ENCODE data around the gene IWS1. TPM values are rescaled to one million over a fixed set of nuclear protein-coding genes. Genes with fewer than 3 reads are reported as not detected.
"Not testable (repeated sequence)": the region's sequence is repeated elsewhere in the genome, so short reads cannot be mapped to it uniquely, and the experiment has no call there.

IWS1 gene
- total RNA-seq (2014; rRNA removed; shearing (Covaris generic)): 61.1 and 66.8 TPM in 2 replicates

GRCh38 chr2:127526132-127527000 lies at the start of gene IWS1:
TSS of gene IWS1 (minus strand) at chr2:127526489. CDS start at chr2:127526208, 281 bp downstream.
- peaks cover 3% of the 10 kb centered on the region; the same call in 1 of the 2 replicates for H3K4me1 ChIP-seq
- H3K9me3 ChIP-seq (replicated peaks): no peaks in the 10 kb centered on the region; the same call in 1 of the 2 replicates
- H3K4me3 ChIP-seq: peak within 1 kb of the TSS; percentile 93
- peak within 1 kb of the TSS; percentile 86 for H3K27ac ChIP-seq
- peaks cover 21% of the 10 kb centered on the region for H3K36me3 ChIP-seq
- DNase-seq: peak; percentile 96 to 98
- no peaks in the 10 kb centered on the region for H3K27me3 ChIP-seq

DNA sequence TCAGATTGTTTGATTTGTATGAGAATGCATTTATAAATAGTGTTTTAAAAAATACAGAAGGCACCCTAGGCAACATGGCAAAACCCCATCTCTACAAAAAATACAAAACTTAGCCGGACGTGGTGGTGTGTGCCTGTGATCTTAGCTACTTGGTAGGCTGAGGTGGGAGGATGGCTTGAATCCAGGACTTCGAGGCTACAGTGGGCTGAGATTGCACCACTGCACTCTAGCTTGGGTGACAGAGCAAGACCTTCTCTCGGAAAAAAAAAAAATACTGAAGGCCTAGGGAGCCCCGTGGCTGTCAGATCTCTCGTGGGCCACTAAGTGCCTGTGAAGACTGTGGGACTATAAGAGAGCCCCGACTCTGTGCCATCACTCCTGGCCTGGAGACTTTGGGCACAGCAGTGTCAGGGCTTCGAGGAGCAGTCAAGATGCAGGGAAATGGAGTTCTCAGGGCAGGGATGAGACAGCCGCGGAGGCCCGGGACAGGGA lies 49.7 kb upstream of the IWS1 start:
- Histone ChIP-seq H3K36me3 (no peaks in the 10 kb centered on the region), H3K4me1 (peaks cover 11% of the 10 kb centered on the region; the same call in 1 of the 2 replicates), H3K9me3 (replicated peaks) (no peaks in the 10 kb centered on the region), H3K27me3 (peaks cover under 1% of the 10 kb centered on the region; the same call in 1 of the 2 replicates), H3K4me3 (no peak overlapping the region), H3K27ac (no peak overlapping the region)
- DNase-seq: no peak

GRCh38 chr2:127575185-127575765 lies 49.0 kb upstream of the IWS1 start:
- no peak for DNase-seq
- H3K27me3 ChIP-seq: peaks cover 7% of the 10 kb centered on the region; the same call in 1 of the 2 replicates
- no peak overlapping the region for H3K4me3 ChIP-seq
- H3K27ac ChIP-seq: no peak overlapping the region
- peaks cover 11% of the 10 kb centered on the region; the same call in 1 of the 2 replicates for H3K4me1 ChIP-seq
- no peaks in the 10 kb centered on the region for H3K36me3 ChIP-seq
- H3K9me3 ChIP-seq (replicated peaks): no peaks in the 10 kb centered on the region

DNA sequence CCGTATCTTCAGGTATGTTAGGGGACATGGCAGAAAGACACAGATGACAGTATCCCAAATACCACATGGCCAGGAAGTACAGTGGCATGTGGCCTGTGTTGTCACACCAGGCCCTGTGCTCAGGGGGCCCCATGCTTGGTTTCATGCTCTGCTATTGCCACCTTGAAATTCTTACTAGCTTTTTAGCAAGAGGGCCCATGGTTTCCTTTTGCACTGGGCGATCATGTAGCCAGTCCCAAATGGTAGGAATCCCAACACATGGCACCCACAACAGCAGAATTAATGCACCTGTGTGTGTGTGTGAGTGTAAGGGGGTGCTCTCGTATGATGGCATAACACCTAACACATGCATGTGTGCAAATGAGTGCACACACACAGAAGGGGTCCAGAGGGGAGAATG lies 48.4 kb upstream of the IWS1 start:
- Histone ChIP-seq H3K4me3 (no peak overlapping the region), H3K27ac (no peak overlapping the region), H3K9me3 (replicated peaks) (no peaks in the 10 kb centered on the region), H3K36me3 (no peaks in the 10 kb centered on the region), H3K4me1 (peaks cover 11% of the 10 kb centered on the region; the same call in 1 of the 2 replicates), H3K27me3 (peaks cover 10% of the 10 kb centered on the region; the same call in 1 of the 2 replicates)
- no peak for DNase-seq

- Histone ChIP-seq H3K27me3 (peaks cover 10% of the 10 kb centered on the region; the same call in 1 of the 2 replicates), H3K4me3 (no peak overlapping the region), H3K9me3 (replicated peaks) (no peaks in the 10 kb centered on the region), H3K27ac (no peak overlapping the region), H3K4me1 (peaks cover 11% of the 10 kb centered on the region; the same call in 1 of the 2 replicates), H3K36me3 (no peaks in the 10 kb centered on the region)
- no peak for DNase-seq
Observed at GRCh38 chr2:127573771-127574170, 47.5 kb upstream of the IWS1 start.

DNA sequence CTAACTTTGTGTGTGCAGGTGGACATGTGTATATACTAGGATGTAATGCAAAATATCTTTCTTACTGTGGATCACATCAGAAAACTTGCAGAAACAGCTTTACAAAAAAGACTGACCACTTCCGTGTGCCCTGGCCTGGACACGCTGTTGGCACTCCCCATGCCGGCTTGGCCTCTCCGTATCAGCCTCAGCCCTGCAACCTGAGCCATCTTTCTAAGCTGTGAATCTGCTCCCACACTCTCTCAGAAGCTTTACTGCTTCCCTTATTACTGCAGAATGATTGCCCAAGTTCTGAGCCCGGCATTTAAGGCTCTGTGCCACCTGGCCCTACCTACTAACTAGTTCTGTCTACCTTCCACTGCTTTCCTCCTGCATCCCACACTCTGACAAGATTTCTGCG lies 47.0 kb upstream of the IWS1 start:
- no peak overlapping the region for H3K4me3 ChIP-seq
- H3K4me1 ChIP-seq: peaks cover 11% of the 10 kb centered on the region; the same call in 1 of the 2 replicates
- no peaks in the 10 kb centered on the region for H3K9me3 ChIP-seq (replicated peaks)
- no peak overlapping the region for H3K27ac ChIP-seq
- H3K27me3 ChIP-seq: peaks cover 10% of the 10 kb centered on the region; the same call in 1 of the 2 replicates
- DNase-seq: no peak
- no peaks in the 10 kb centered on the region for H3K36me3 ChIP-seq

DNA sequence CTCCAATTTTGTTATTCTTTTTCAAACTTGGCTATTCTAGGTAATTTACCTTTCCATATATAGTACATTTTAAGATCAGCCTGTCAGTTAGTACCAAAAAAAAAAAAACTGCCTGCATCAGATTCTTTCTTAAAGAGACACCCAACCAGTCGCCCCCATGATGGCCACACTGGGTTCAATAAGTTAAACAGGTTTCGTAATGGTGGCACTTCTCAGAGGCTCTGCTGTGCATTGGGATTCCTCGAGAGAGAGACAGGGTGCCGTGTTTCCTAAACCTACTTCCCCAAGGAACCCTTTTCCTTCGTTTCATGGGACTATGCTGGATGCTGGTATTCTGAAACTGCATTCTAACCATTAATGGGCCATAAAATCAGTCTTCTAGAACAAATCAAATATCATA lies 46.6 kb upstream of the IWS1 start:
- DNase-seq: no peak
- peaks cover 11% of the 10 kb centered on the region; the same call in 1 of the 2 replicates for H3K4me1 ChIP-seq

GRCh38 chr2:127572352-127572751 lies 46.1 kb upstream of the IWS1 start:
- H3K27me3 ChIP-seq; H3K9me3 ChIP-seq (replicated peaks); H3K4me3 ChIP-seq; H3K27ac ChIP-seq; DNase-seq; H3K36me3 ChIP-seq: not testable (repeated sequence)
- H3K4me1 ChIP-seq: peaks cover 11% of the 10 kb centered on the region; the same call in 1 of the 2 replicates

More for the DNA sequence above, 46.6 kb upstream of the IWS1 start:
- Histone ChIP-seq H3K36me3 (no peaks in the 10 kb centered on the region), H3K9me3 (replicated peaks) (no peaks in the 10 kb centered on the region), H3K27ac (no peak overlapping the region), H3K4me3 (no peak overlapping the region), H3K27me3 (peaks cover 10% of the 10 kb centered on the region; the same call in 1 of the 2 replicates)

DNA sequence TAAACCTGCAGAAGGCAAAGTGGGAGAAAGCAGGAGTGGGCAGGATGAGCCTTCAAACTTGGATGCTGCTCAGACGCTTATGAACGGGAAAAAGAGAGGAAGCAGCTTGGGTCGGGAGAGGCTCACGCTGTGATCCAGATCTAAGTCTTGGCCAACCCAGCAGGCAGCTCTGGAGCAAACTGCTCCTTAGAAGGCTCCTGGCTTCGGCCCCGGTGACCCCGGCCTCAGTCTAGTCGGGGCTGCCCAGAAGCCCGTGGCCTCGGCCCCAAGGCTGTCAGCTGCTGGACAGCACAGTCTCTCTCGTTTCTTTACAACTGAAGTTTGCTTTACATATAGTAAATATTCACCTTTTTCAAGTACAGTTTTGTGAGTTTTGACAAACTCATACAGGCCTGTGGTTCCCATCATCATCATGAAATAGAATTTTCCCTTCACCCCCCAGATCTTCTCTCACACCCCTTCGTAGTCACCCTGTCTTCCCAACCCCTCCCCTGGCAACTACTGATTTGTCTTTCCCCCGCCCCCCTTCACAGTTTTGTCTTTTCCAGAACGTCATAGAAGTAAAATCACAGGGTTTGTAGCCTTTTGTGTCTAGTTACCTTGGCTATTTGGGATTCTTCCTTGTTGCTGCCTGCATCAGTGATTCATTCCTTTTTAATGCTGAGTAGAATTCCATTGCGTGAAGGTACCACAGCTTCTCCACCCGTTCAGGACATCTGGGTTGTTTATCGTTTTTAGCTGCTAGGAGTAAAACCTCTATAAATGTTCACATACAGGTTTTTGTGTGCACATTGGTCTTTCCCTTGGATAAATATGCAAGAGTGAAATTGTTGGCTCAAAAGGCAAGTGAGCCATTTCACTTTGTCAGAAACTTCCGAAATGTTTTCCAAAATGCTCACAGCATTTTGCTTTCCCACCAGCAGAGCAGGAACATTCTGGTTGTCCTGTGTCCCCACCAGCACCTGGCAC lies 44.3 kb upstream of the IWS1 start:
- peaks cover 10% of the 10 kb centered on the region; the same call in 1 of the 2 replicates for H3K27me3 ChIP-seq
- H3K9me3 ChIP-seq (replicated peaks): no peaks in the 10 kb centered on the region
- no peak for DNase-seq
- no peak overlapping the region for H3K4me3 ChIP-seq
- no peaks in the 10 kb centered on the region for H3K36me3 ChIP-seq
- no peaks in the 10 kb centered on the region for H3K4me1 ChIP-seq
- H3K27ac ChIP-seq: no peak overlapping the region

GRCh38 chr2:127569666-127570065 lies 43.4 kb upstream of the IWS1 start:
- H3K27ac ChIP-seq: no peak overlapping the region
- H3K36me3 ChIP-seq: no peaks in the 10 kb centered on the region
- H3K4me3 ChIP-seq: no peak overlapping the region
- no peaks in the 10 kb centered on the region for H3K4me1 ChIP-seq
- no peaks in the 10 kb centered on the region for H3K9me3 ChIP-seq (replicated peaks)
- peaks cover 10% of the 10 kb centered on the region; the same call in 1 of the 2 replicates for H3K27me3 ChIP-seq
- DNase-seq: no peak

GRCh38 chr2:127568128-127568527 lies 41.8 kb upstream of the IWS1 start:
- H3K9me3 ChIP-seq (replicated peaks): no peaks in the 10 kb centered on the region
- no peak overlapping the region for H3K27ac ChIP-seq
- DNase-seq: no peak
- H3K27me3 ChIP-seq: peaks cover 15% of the 10 kb centered on the region
- H3K4me1 ChIP-seq: no peaks in the 10 kb centered on the region
- H3K4me3 ChIP-seq: no peak overlapping the region
- H3K36me3 ChIP-seq: no peaks in the 10 kb centered on the region

DNA sequence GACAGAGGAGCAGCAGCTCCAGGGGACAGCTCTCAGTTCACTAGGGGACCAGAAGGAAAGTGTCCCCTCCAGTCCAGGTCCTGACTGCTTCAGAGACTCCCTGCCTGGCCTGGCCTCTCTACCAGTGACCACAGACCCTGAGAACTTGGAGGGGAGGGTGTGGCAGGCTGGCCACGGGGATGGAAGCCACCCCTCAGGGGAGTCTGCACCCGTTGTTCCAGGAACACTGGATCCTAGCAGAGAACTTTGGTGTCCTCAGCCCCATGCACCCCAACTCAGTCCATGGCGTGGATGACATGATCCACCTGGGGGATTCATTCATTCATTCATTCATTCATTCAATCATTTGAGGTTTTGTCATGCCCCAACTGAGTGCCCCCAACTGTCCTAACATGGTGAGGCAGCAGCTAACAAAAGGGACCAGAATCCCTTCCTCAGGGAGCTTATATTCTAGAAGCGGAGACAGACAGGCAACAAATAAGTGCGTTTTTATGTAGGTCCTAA lies 41.1 kb upstream of the IWS1 start:
- no peak overlapping the region for H3K27ac ChIP-seq
- no peaks in the 10 kb centered on the region for H3K4me1 ChIP-seq
- H3K4me3 ChIP-seq: no peak overlapping the region
- no peaks in the 10 kb centered on the region for H3K36me3 ChIP-seq
- peaks cover 15% of the 10 kb centered on the region for H3K27me3 ChIP-seq
- no peaks in the 10 kb centered on the region for H3K9me3 ChIP-seq (replicated peaks)
- no peak for DNase-seq

GRCh38 chr2:127566576-127566975 lies 40.3 kb upstream of the IWS1 start:
- Histone ChIP-seq H3K36me3 (no peaks in the 10 kb centered on the region), H3K4me3 (no peak overlapping the region), H3K9me3 (replicated peaks) (no peaks in the 10 kb centered on the region), H3K4me1 (no peaks in the 10 kb centered on the region), H3K27ac (no peak overlapping the region), H3K27me3 (peaks cover 15% of the 10 kb centered on the region)
- no peak for DNase-seq

- H3K27me3 ChIP-seq: peaks cover 15% of the 10 kb centered on the region
- DNase-seq: no peak
- no peaks in the 10 kb centered on the region for H3K9me3 ChIP-seq (replicated peaks)
- H3K4me3 ChIP-seq: no peak overlapping the region
- no peaks in the 10 kb centered on the region for H3K36me3 ChIP-seq
- H3K4me1 ChIP-seq: no peaks in the 10 kb centered on the region
- H3K27ac ChIP-seq: no peak overlapping the region
Observed at GRCh38 chr2:127566139-127566417, 39.8 kb upstream of the IWS1 start.

All from SJCRH30 (cell line).